ENCODE data around the gene CHN2.

The CHN2 gene

GRCh38 chr7:29315122-29315891 lies 120.7 kb downstream of the CHN2 start:
- DNase-seq: no peak

DNA sequence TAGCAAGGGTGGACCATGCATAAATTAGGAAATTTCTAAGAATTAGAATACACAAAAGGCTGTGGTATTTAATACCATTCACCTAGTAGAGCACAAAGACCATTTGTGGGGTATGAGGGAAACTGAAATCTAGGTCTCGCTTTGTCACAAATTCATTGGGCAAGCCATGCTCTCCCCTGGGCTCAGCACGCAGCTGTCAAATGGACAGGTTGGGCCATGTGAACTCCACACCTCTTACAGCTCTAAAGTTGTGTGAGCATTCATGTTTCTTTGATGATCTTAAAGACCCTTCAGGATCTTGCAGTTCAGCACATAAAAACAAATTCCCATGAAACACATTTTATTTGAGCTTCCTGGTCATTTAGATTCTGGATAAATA lies 121.3 kb downstream of the CHN2 start:
- no peak for DNase-seq

GRCh38 chr7:29316926-29317325 lies 122.4 kb downstream of the CHN2 start:
- DNase-seq: no peak

GRCh38 chr7:29318853-29319718 lies 124.5 kb downstream of the CHN2 start:
- DNase-seq: no peak

GRCh38 chr7:29319719-29320521 lies 125.3 kb downstream of the CHN2 start:
- no peak for DNase-seq

DNA sequence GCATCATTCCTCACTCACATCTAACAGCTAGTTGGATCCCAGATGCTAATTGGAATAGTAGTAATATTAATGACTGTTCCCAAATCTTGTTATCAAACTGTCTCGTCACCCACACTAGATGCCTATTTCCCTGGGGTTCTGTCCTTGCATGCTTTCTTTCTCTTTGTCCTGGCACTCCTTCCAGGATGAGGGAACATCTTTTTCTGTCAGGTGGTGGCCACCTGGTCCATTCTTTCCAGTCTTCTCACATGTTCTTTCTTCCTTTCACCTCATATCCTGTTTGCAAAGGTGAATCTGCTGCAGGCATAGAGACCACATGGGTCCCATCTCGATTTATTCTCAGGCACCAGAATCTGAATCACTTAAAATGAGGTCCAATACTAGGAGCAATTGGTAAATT lies 126.0 kb downstream of the CHN2 start:
- DNase-seq: no peak

GRCh38 chr7:29322023-29322712 lies 127.6 kb downstream of the CHN2 start:
- DNase-seq: no peak

- DNase-seq: no peak
These were observed 130.9 kb downstream of the CHN2 start for GRCh38 chr7:29325476-29325875.

DNA sequence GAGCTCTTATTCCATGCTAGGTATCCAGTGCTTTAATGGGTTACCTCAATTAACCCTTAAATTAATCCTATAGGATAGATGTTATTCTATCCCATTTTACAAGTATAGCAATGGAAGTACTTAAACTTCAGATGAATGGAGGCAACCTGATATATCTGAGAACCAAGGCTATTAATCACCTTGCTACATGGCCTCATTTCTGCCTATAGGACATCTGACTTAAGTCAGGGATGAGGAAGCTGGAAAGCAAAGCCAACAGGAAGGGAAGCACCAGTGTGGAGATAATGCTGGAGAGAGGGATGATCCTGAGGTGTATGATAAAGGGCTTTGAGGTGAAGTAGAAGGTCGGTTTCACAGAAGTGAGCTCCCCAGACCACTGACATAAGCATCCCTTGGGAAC lies 132.3 kb downstream of the CHN2 start:
- DNase-seq: no peak

DNA sequence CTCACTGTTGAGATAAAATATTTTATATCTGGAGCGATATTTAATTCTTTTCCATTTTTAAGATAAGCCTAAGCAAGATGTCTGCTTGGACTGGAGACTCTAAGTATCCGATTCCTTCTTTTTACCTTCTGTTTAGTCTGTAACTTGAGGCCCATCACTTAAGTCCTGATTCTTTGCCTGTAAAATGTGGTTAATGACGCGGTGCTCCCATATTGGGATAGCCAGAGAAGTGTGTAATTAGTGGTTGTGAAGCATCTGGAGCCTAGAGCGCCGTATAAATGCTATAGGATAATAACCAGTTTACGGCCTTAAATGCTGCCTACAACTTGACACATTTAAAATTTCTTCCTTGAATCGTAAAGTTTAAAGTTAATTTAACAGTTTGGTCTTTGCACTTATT lies 132.9 kb downstream of the CHN2 start:
- peak; percentile 76 for DNase-seq

GRCh38 chr7:29328045-29328444 lies 133.5 kb downstream of the CHN2 start:
- DNase-seq: no peak

DNA sequence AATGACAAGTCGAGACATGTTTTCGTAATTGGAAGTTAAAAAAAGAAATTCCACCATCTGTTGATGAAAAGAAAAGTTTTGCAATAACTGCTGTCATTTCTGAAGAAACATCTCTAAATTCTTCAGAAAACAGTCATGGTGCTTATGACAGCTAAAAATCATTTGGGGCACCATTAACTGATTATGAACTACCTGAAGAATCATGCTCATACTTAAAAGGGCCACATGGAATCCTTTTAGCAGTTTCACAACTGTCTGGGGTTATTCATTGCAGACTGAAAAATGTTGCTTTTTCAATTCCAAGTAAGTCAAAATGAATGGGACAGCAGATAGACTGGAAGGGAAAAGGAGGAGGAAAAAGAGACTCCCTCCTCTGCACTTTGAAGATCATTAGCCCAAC lies 134.2 kb downstream of the CHN2 start:
- no peak for DNase-seq

DNA sequence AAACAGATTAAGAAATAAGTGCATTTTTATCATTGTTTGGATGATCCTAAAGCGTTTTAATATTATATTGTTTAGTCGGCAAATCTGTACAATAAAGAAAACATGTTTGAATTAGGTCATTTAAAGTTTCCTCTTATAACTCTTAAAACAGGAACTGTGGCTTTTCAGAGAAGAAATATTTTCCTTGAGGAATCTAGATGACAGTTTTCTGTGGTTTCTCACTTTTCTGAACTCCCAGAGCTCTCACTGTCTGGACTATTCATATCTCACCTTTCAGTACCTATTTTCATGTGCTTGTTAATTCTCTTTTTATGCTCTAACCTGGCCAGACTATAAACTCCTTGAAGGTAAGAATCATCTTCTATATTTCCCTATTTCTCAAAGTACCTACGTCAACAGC lies 135.1 kb downstream of the CHN2 start:
- no peak for DNase-seq

DNA sequence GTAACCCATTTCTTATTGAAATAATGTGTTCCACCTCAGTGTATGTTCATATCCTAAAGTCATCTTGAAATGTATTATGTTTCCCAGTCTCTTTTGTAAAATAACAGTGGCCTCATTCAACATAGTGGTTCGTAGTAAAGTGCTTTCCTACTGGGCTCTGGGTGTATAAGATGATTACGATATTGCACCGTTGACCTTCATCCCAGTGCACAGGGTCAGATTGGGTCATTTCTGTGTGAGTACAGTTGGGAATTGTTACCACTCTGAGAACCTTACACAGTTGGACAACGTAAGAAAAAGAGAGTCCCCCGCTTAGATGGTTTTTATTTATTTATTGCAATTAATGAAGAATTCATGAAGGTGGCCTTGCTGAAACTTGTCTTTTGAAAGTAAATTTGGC lies 135.6 kb downstream of the CHN2 start:
- DNase-seq: no peak

GRCh38 chr7:29331163-29331562 lies 136.6 kb downstream of the CHN2 start:
- no peak for DNase-seq

DNA sequence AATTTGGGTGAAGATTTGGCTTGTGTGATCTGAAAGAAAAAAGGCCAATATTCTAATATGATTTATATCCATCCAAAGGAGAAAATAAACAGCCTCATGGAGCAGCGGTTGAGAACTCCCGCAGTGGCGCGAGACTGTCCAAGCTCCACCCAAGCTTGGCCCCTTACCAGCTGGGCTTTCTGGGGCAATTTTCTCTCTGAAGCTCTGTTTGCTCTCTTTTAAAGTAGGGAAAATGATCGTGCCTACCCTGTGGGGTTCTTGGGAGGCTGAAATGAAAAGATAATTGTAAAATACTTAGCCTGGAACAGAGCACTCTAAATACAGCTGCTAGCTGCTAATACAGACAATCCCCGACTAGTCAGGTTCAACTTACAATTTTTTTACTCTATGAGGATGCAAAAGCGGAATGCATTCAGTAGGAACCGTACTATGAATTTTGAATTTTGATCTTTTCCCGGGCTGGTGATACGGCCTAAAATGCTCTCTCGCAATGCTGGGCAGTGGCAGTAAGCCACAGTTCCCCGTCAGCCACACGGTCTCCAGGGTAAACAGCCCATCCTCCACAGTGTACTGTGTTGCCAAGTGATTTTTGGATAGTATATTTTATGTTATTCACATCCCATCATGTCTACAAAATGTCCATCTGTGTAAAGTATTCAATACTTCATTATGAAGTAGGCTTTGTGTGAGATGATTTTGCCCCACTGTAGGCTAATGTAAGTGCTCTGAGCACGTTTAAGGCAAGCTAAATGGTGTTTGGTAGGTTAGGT lies 137.7 kb downstream of the CHN2 start:
- DNase-seq: peak; percentile 96

- no peak for DNase-seq
These were observed 138.6 kb downstream of the CHN2 start for GRCh38 chr7:29332875-29333855.

- no peak for DNase-seq
These were observed 140.9 kb downstream of the CHN2 start for GRCh38 chr7:29335188-29336083.

GRCh38 chr7:29337546-29338116 lies 143.1 kb downstream of the CHN2 start:
- no peak for DNase-seq

Data from NCI-H1105 (cell line).